HepG2 (cell line): ENCODE data around the gene MAP2K7. TPM values are rescaled to one million over a fixed set of nuclear protein-coding genes. Genes with fewer than 3 reads are reported as not detected.

Experiments used
- ATAC-seq: fragments of 200-7000 bp; cut with Tn5 transposase; 3 replicates; pipeline ENCODE4 v1.9.1; 2020; ENCODE audit warnings: mild to moderate bottlenecking, moderate library complexity
- BruUV-seq: library from RNA; stranded (reverse); fragments of 400-500 nt; replicated peaks from 2 replicates; lab custom pipeline; 2021; lab: Mats Ljungman, UMichigan
- CTCF ChIA-PET: fragments of 300-600 bp; formaldehyde crosslinking; extraction: SDS; loops from one replicate; lab custom pipeline; 2021; ENCODE audit warnings: low total read pairs, inconsistent platforms, low intra/inter-chr PET ratio; lab: Yijun Ruan, JAX
- POLR2A ChIA-PET: fragments of 350-600 bp; sonication (Branson Sonifier 250); formaldehyde crosslinking; loops from one replicate; lab custom pipeline; 2020; ENCODE audit warnings: antibody characterized with exemption, inconsistent platforms; lab: Yijun Ruan, JAX
- DNase-seq: peaks from one replicate; pipeline ENCODE4 v3.0.0-alpha.2; 2015; ENCODE audit warnings: low spot score
- FAIRE-seq: peaks from 3 replicates; lab custom pipeline; 2011; peaks lifted over from hg19 to GRCh38; lab: Jason Lieb, UNC
- H2AFZ ChIP-seq: one replicate; pipeline ENCODE4 v1.6.1; 2011; ENCODE audit warnings: low read length, inconsistent platforms
- H3K27ac ChIP-seq: fragments of 300-600 bp; 3 replicates; pipeline ENCODE4 v1.8.0; 2011; ENCODE audit warnings: mixed run types, mild to moderate bottlenecking, mixed read lengths, low read length, inconsistent platforms; ENCODE audit not compliant: insufficient read depth; ENCODE audit errors: extremely low read length
- H3K27me3 ChIP-seq, 2 experiments: fragments of 200-600 bp in 1 of 2; 2 replicates in 1 of 2; 3 replicates in 1 of 2; pipeline versions ENCODE4 v1.6.0 to v1.8.0; 2011; ENCODE audit warnings: low read length in 2 of 2, mild to moderate bottlenecking in 2 of 2, moderate library complexity in 2 of 2, inconsistent platforms in 1 of 2; ENCODE audit not compliant: insufficient read depth in 2 of 2, control insufficient read depth in 1 of 2
- H3K36me3 ChIP-seq, 2 experiments: fragments of 200-600 bp in 1 of 2; replicated peaks in 1 of 2; 2 replicates in 1 of 2; 3 replicates in 1 of 2; pipeline versions ENCODE4 v1.5.1 to v1.8.0; 2011; ENCODE audit warnings: low read length in 2 of 2, inconsistent platforms in 1 of 2; ENCODE audit not compliant: insufficient read depth in 2 of 2, control insufficient read depth in 1 of 2
- H3K4me1 ChIP-seq: 2 replicates; pipeline ENCODE4 v1.5.1; 2012; ENCODE audit warnings: low read length, inconsistent platforms; ENCODE audit not compliant: insufficient read depth
- H3K4me2 ChIP-seq: 2 replicates; pipeline ENCODE4 v1.6.0; 2011; ENCODE audit warnings: low read depth, low read length, inconsistent platforms
- H3K4me3 ChIP-seq, 3 experiments: fragments of 200-600 bp in 1 of 3; sonication (generic), shearing (Covaris generic) in 1 of 3; replicated peaks in 1 of 3; 2 replicates each; pipeline ENCODE4 v1.5.1; 2011 to 2016; ENCODE audit warnings: low read length in 3 of 3, inconsistent platforms in 2 of 3, low read depth in 2 of 3, mild to moderate bottlenecking in 2 of 3, control low read depth in 1 of 3, mixed read lengths in 1 of 3; ENCODE audit not compliant: insufficient read depth in 1 of 3
- H3K79me2 ChIP-seq: one replicate; pipeline ENCODE4 v1.6.1; 2011; ENCODE audit warnings: low read length, inconsistent platforms; ENCODE audit not compliant: insufficient read depth
- H3K9ac ChIP-seq: 2 replicates; pipeline ENCODE4 v1.6.0; 2011; ENCODE audit warnings: mild to moderate bottlenecking, low read depth, low read length, inconsistent platforms; ENCODE audit not compliant: insufficient read depth
- H3K9me3 ChIP-seq: 2 replicates; pipeline ENCODE4 v1.5.1; 2012; ENCODE audit warnings: mild to moderate bottlenecking, low read length
- H4K20me1 ChIP-seq: 2 replicates; pipeline ENCODE4 v1.6.0; 2011; ENCODE audit warnings: inconsistent platforms, mild to moderate bottlenecking, low read length, moderate library complexity; ENCODE audit not compliant: insufficient read depth
- EHMT2 ChIP-seq: fragments of 200-600 bp; sonication (generic); IDR thresholded peaks from 2 replicates; pipeline ENCODE4 v1.7.0; 2017; ENCODE audit warnings: antibody characterized with exemption, low read depth, low read length, borderline replicate concordance
- GLI4 ChIP-seq: sonication (generic); formaldehyde crosslinking; IDR thresholded peaks from 2 replicates; pipeline ENCODE4 v1.5.1; 2020; ENCODE audit warnings: missing genetic modification reagents, mild to moderate bottlenecking, moderate library complexity, borderline replicate concordance
- KDM2A ChIP-seq: sonication (generic); formaldehyde crosslinking; IDR thresholded peaks from 2 replicates; pipeline ENCODE4 v1.4.0; 2020; ENCODE audit warnings: low read depth, missing genetic modification reagents, borderline replicate concordance
- KDM5B ChIP-seq: sonication (generic); formaldehyde crosslinking; IDR thresholded peaks from 2 replicates; pipeline ENCODE4 v1.4.0; 2020; ENCODE audit warnings: missing genetic modification reagents, mild to moderate bottlenecking, borderline replicate concordance
- MYNN ChIP-seq: sonication (generic); formaldehyde crosslinking; IDR thresholded peaks from 2 replicates; pipeline ENCODE4 v1.4.0; 2020; ENCODE audit warnings: mild to moderate bottlenecking, low read depth, missing genetic modification reagents
- NFYB ChIP-seq: sonication (generic); formaldehyde crosslinking; IDR thresholded peaks from 2 replicates; pipeline ENCODE4 v1.4.0; 2020; ENCODE audit warnings: missing genetic modification reagents
- NRL ChIP-seq: sonication (generic); formaldehyde crosslinking; IDR thresholded peaks from 2 replicates; pipeline ENCODE4 v1.5.0; 2020; ENCODE audit warnings: missing genetic modification reagents, mild to moderate bottlenecking, moderate library complexity, borderline replicate concordance
- PCBP2 ChIP-seq: fragments of 200-400 bp; formaldehyde crosslinking; optimal IDR thresholded peaks from 2 replicates; pipeline ENCODE3; 2018; ENCODE audit warnings: low read length, low read depth; ENCODE audit not compliant: poor library complexity, severe bottlenecking
- SIX4 ChIP-seq: sonication (generic); formaldehyde crosslinking; IDR thresholded peaks from 2 replicates; pipeline ENCODE4 v1.4.0; 2020; ENCODE audit warnings: missing genetic modification reagents
- SMAD3 ChIP-seq: sonication (generic); formaldehyde crosslinking; IDR thresholded peaks from 2 replicates; pipeline ENCODE4 v1.4.0; 2020; ENCODE audit warnings: missing genetic modification reagents
- SRSF9 ChIP-seq: fragments of 200-400 bp; formaldehyde crosslinking; IDR thresholded peaks from 2 replicates; pipeline ENCODE4 v1.6.1; 2018; ENCODE audit warnings: borderline replicate concordance, mild to moderate bottlenecking, low read depth, low read length; ENCODE audit not compliant: insufficient read depth, poor library complexity, severe bottlenecking
- ZNF543 ChIP-seq: sonication (generic); formaldehyde crosslinking; IDR thresholded peaks from 2 replicates; pipeline ENCODE4 v1.4.0; 2020; ENCODE audit warnings: mild to moderate bottlenecking, missing genetic modification reagents
- WGBS: methylation state at CpG from one replicate; pipeline ENCODE4 v1.1.6; 2017; ENCODE audit warnings: low lambda C conversion rate; 5-methylcytosine and 5-hydroxymethylcytosine counted together
- in situ Hi-C: cut with HindIII; loops from 2 replicates; pipeline ENCODE4 v1.10.0; 2017; ENCODE audit warnings: low pct_unique_long_range_greater_than_20kb; ENCODE audit not compliant: extremely low pct_ligation_motif_present
- intact Hi-C: fragments of 100-400 bp; cut with micrococcal nuclease; formaldehyde crosslinking; loops from one replicate; pipeline ENCODE4 v1.10.0; 2022; ENCODE audit not compliant: unreplicated experiment
- polyA plus RNA-seq, 8 experiments: library from polyadenylated mRNA; depleted of rRNA in 3 of 8; stranded (reverse) in 7 of 8; unstranded in 1 of 8; fragments of >200 nt; fragmentation: Illumina TruSeq in 4 of 8; extraction: Trizol in 4 of 8; gene quantifications; 2 replicates each; pipeline versions ENCODE4 v1.2.1 to v1.2.3, GENCODE V29; 2011 to 2016; ENCODE audit warnings: low read depth in 4 of 8, missing spikeins in 1 of 8, mixed read lengths in 1 of 8; ENCODE audit not compliant: insufficient read depth in 1 of 8
- total RNA-seq, 5 experiments: library from RNA; depleted of rRNA; stranded (reverse); fragments of >200 nt; fragmentation: Illumina TruSeq; extraction: Trizol; gene quantifications; 2 replicates each; pipeline ENCODE4 v1.2.3, GENCODE V29; 2016; ENCODE audit warnings: low read depth in 1 of 5
- TF ChIP-seq, protein P1 (sequence below): sonication (generic); formaldehyde crosslinking; IDR thresholded peaks from 2 replicates; pipeline ENCODE4 v1.4.0; 2020; ENCODE audit warnings: missing genetic modification reagents, borderline replicate concordance
- TF ChIP-seq, protein P2 (sequence below): sonication (generic); formaldehyde crosslinking; IDR thresholded peaks from 2 replicates; pipeline ENCODE4 v1.8.0; 2022; ENCODE audit warnings: missing genetic modification reagents, mild to moderate bottlenecking, inconsistent platforms, borderline replicate concordance
- TF ChIP-seq, protein P3 (sequence below): sonication (generic); formaldehyde crosslinking; IDR thresholded peaks from 2 replicates; pipeline ENCODE4 v1.5.0; 2020; ENCODE audit warnings: mild to moderate bottlenecking, low read depth, missing genetic modification reagents, borderline replicate concordance
- TF ChIP-seq, protein P4 (sequence below): sonication (generic); formaldehyde crosslinking; IDR thresholded peaks from 2 replicates; pipeline ENCODE4 v1.4.0; 2020; ENCODE audit warnings: missing genetic modification reagents, low read depth, mild to moderate bottlenecking, borderline replicate concordance

The MAP2K7 gene
- total and polyA plus RNA-seq, 2 of the 13 experiments (the other 11 are each of a cell fraction or from before 2014, with no cell fraction given): 9.0 to 10.8 TPM

DNA sequence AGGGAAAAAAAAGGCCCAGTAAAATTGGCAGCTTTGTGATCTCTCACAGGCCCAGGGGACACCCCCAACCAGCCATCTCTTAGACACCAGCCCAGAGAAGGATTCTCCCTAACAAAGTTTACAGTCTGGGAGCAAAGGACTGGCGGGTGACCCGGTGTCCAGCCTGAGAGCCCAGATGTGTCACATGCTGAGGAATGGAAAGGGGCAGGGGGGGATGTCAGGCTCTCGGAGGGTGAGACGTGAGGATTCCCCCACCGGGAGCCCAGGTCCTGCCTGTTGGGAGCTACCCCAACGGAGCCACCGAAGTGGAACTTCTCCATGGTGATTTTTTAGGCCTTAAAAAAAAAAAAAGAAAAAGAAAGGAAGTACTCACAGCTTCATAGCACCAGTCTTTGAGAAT is 27.1 kb downstream of the MAP2K7 start:
- intact Hi-C loops (no loop called here), in situ Hi-C loops (no loop called here)
- H3K9ac ChIP-seq: no peak overlapping the region
- FAIRE-seq (no peak), DNase-seq (no peak), ATAC-seq (no peak)
- no TSS peak for BruUV-seq
- WGBS: 87% methylated on average over 7 of the region's 7 CpGs
- H3K4me2 ChIP-seq: no peak overlapping the region
- no peaks in the 10 kb centered on the region for H3K4me1 ChIP-seq
- H3K36me3 ChIP-seq: peaks cover 34 to 52% of the 10 kb centered on the region in 2 experiments; a peak in 4 of 5 replicates
- no peaks in the 10 kb centered on the region for H3K27me3 ChIP-seq
- POLR2A ChIA-PET: interaction anchor here (2.0 to 5.2 kb wide), 3 partner anchors 11 to 27 kb away, joined by 5 to 57 read pairs (median 34); partner anchors contain the start of genes MAP2K7, SNAPC2 and TIMM44
- H3K79me2 ChIP-seq: no peaks in the 10 kb centered on the region
- no peak overlapping the region for H3K4me3 ChIP-seq
- H2AFZ ChIP-seq: no peak overlapping the region
- CTCF ChIA-PET: no interaction called here
- no peaks in the 10 kb centered on the region for H3K9me3 ChIP-seq
- no peak overlapping the region for H3K27ac ChIP-seq
- H4K20me1 ChIP-seq: no peaks in the 10 kb centered on the region
- TF ChIP-seq KDM5B (CRISPR knock-in tag) (no peak), NFYB (no peak), SRSF9 (no peak), GLI4 (CRISPR knock-in tag) (no peak), KDM2A (CRISPR knock-in tag) (no peak), ZNF543 (CRISPR knock-in tag) (no peak), EHMT2 (no peak), SIX4 (CRISPR knock-in tag) (no peak), MYNN (CRISPR knock-in tag) (no peak), SMAD3 (no peak), NRL (CRISPR knock-in tag) (no peak), PCBP2 (no peak)
- TF ChIP-seq, protein P1, sequence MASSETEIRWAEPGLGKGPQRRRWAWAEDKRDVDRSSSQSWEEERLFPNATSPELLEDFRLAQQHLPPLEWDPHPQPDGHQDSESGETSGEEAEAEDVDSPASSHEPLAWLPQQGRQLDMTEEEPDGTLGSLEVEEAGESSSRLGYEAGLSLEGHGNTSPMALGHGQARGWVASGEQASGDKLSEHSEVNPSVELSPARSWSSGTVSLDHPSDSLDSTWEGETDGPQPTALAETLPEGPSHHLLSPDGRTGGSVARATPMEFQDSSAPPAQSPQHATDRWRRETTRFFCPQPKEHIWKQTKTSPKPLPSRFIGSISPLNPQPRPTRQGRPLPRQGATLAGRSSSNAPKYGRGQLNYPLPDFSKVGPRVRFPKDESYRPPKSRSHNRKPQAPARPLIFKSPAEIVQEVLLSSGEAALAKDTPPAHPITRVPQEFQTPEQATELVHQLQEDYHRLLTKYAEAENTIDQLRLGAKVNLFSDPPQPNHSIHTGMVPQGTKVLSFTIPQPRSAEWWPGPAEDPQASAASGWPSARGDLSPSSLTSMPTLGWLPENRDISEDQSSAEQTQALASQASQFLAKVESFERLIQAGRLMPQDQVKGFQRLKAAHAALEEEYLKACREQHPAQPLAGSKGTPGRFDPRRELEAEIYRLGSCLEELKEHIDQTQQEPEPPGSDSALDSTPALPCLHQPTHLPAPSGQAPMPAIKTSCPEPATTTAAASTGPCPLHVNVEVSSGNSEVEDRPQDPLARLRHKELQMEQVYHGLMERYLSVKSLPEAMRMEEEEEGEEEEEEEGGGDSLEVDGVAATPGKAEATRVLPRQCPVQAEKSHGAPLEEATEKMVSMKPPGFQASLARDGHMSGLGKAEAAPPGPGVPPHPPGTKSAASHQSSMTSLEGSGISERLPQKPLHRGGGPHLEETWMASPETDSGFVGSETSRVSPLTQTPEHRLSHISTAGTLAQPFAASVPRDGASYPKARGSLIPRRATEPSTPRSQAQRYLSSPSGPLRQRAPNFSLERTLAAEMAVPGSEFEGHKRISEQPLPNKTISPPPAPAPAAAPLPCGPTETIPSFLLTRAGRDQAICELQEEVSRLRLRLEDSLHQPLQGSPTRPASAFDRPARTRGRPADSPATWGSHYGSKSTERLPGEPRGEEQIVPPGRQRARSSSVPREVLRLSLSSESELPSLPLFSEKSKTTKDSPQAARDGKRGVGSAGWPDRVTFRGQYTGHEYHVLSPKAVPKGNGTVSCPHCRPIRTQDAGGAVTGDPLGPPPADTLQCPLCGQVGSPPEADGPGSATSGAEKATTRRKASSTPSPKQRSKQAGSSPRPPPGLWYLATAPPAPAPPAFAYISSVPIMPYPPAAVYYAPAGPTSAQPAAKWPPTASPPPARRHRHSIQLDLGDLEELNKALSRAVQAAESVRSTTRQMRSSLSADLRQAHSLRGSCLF: no peak
- TF ChIP-seq, protein P2, sequence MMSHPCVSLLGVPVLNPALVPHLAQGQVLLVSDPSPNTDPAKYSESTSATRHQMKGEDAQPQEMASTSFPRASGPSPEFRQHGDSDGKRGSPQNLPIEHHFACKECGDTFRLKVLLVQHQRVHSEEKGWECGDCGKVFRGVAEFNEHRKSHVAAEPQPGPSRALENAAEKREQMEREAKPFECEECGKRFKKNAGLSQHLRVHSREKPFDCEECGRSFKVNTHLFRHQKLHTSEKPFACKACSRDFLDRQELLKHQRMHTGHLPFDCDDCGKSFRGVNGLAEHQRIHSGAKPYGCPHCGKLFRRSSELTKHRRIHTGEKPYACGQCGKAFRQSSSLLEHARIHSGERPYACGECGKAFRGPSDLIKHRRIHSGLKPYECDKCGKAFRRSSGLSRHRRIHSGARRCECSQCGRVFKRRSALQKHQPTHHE (CRISPR knock-in tag): no peak
- TF ChIP-seq, protein P3, sequence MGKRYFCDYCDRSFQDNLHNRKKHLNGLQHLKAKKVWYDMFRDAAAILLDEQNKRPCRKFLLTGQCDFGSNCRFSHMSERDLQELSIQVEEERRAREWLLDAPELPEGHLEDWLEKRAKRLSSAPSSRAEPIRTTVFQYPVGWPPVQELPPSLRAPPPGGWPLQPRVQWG (CRISPR knock-in tag): no peak
- TF ChIP-seq, protein P4, sequence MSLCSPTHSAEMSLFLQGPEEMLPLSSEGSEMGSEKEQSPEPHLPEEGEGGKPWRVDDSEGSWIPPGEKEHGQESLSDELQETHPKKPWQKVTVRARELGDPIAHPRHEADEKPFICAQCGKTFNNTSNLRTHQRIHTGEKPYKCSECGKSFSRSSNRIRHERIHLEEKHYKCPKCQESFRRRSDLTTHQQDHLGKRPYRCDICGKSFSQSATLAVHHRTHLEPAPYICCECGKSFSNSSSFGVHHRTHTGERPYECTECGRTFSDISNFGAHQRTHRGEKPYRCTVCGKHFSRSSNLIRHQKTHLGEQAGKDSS: no peak
